Hepatocyte (in vitro differentiated cells): ENCODE data around the gene SPAAR.

Experiments used
- CTCF ChIP-seq: fragments of 200-600 bp; sonication (generic); IDR thresholded peaks from 2 replicates; pipeline ENCODE4 v1.5.1; 2016; ENCODE audit warnings: antibody characterized with exemption, mild to moderate bottlenecking; ENCODE audit not compliant: poor library complexity
- EZH2 ChIP-seq: fragments of 200-600 bp; sonication (generic); IDR thresholded peaks from 2 replicates; pipeline ENCODE4 v1.6.1; 2016; ENCODE audit warnings: antibody characterized with exemption, mild to moderate bottlenecking, borderline replicate concordance
- EZH2phosphoT487 ChIP-seq: fragments of 200-600 bp; sonication (generic); IDR thresholded peaks from one replicate; pipeline ENCODE4 v1.6.1; 2018; ENCODE audit warnings: antibody characterized with exemption, mild to moderate bottlenecking, low read depth, moderate library complexity; ENCODE audit not compliant: unreplicated experiment, severe bottlenecking

- TF ChIP-seq CTCF: peak; percentile 84
- no peak for TF ChIP-seq EZH2
- no peak for TF ChIP-seq EZH2phosphoT487
Measured at GRCh38 chr9:35903049-35903448, 6.2 kb upstream of the SPAAR start.
